HEK293 (cell line): ENCODE results near the gene C18orf32.

Experiments used
- CTCF ChIA-PET: fragments of 350-600 bp; formaldehyde crosslinking; extraction: SDS; loops from one replicate; lab custom pipeline; 2021; ENCODE audit warnings: antibody characterized with exemption; lab: Yijun Ruan, JAX
- POLR2A ChIA-PET: fragments of 300-600 bp; formaldehyde crosslinking; extraction: SDS; loops from one replicate; lab custom pipeline; 2020; ENCODE audit warnings: antibody characterized with exemption, inconsistent platforms; lab: Yijun Ruan, JAX
- H3K27ac ChIP-seq: fragments of 200-500 bp; sonication (Bioruptor generic); 2 replicates; pipeline ENCODE4 v1.5.1; 2014; ENCODE audit warnings: low read depth, low read length, control low read depth, inconsistent platforms; ENCODE audit errors: extremely low read depth
- H3K36me3 ChIP-seq, 2 experiments: fragments of 200-500 bp in 1 of 2; sonication (Bioruptor generic) in 1 of 2; 1 replicate in 1 of 2; 2 replicates in 1 of 2; pipeline ENCODE4 v1.5.1; 2014 to 2017; ENCODE audit warnings: inconsistent platforms in 2 of 2, low read length in 2 of 2; ENCODE audit not compliant: control insufficient read depth in 2 of 2, insufficient read depth in 1 of 2
- H3K4me1 ChIP-seq: fragments of 200-500 bp; sonication (Bioruptor generic); 2 replicates; pipeline ENCODE4 v1.5.1; 2014; ENCODE audit warnings: mild to moderate bottlenecking, low read length, inconsistent platforms; ENCODE audit not compliant: control insufficient read depth, insufficient read depth
- H3K4me3 ChIP-seq: 2 replicates; pipeline ENCODE4 v1.5.1; 2011; ENCODE audit warnings: low read depth, mild to moderate bottlenecking, control low read depth, low read length, moderate library complexity
- H3K9me3 ChIP-seq: fragments of 200-500 bp; sonication (Bioruptor generic); 2 replicates; pipeline ENCODE4 v1.5.1; 2014; ENCODE audit warnings: low read depth, low read length, inconsistent platforms; ENCODE audit not compliant: control insufficient read depth, insufficient read depth
- GFI1B ChIP-seq: fragments of 450-650 bp; formaldehyde crosslinking; IDR thresholded peaks from 2 replicates; pipeline ENCODE4 v1.5.1; 2016; ENCODE audit warnings: missing biosample characterization, missing genetic modification characterization
- INSM2 ChIP-seq: fragments of 450-650 bp; formaldehyde crosslinking; IDR thresholded peaks from 2 replicates; pipeline ENCODE4 v1.5.1; 2016; ENCODE audit warnings: missing biosample characterization, missing genetic modification characterization
- MYNN ChIP-seq: fragments of 450-650 bp; formaldehyde crosslinking; IDR thresholded peaks from 2 replicates; pipeline ENCODE4 v1.5.1; 2016; ENCODE audit warnings: missing biosample characterization, missing genetic modification characterization, borderline replicate concordance
- ZBTB10 ChIP-seq: fragments of 450-650 bp; formaldehyde crosslinking; IDR thresholded peaks from 2 replicates; pipeline ENCODE4 v1.5.1; 2016; ENCODE audit warnings: missing biosample characterization, missing genetic modification characterization
- ZBTB21 ChIP-seq: fragments of 450-650 bp; formaldehyde crosslinking; IDR thresholded peaks from 2 replicates; pipeline ENCODE4 v1.5.1; 2017; ENCODE audit warnings: missing biosample characterization, missing genetic modification characterization
- ZNF112 ChIP-seq: fragments of 450-650 bp; formaldehyde crosslinking; IDR thresholded peaks from 2 replicates; pipeline ENCODE4 v1.5.0; 2017; ENCODE audit warnings: missing biosample characterization, missing genetic modification characterization
- ZNF138 ChIP-seq: fragments of 450-650 bp; formaldehyde crosslinking; IDR thresholded peaks from 2 replicates; pipeline ENCODE4 v1.5.1; 2016; ENCODE audit warnings: missing biosample characterization, missing genetic modification characterization, borderline replicate concordance
- ZNF175 ChIP-seq: fragments of 450-650 bp; formaldehyde crosslinking; IDR thresholded peaks from 2 replicates; pipeline ENCODE4 v1.5.1; 2016; ENCODE audit warnings: missing biosample characterization, missing genetic modification characterization
- ZNF202 ChIP-seq: fragments of 450-650 bp; formaldehyde crosslinking; IDR thresholded peaks from 2 replicates; pipeline ENCODE4 v1.5.1; 2016; ENCODE audit warnings: missing biosample characterization, missing genetic modification characterization, borderline replicate concordance
- ZNF280C ChIP-seq: fragments of 450-650 bp; formaldehyde crosslinking; IDR thresholded peaks from 2 replicates; pipeline ENCODE4 v1.5.1; 2016; ENCODE audit warnings: missing biosample characterization, missing genetic modification characterization
- ZNF350 ChIP-seq: fragments of 450-650 bp; formaldehyde crosslinking; IDR thresholded peaks from 2 replicates; pipeline ENCODE4 v1.5.0; 2017; ENCODE audit warnings: missing biosample characterization, mild to moderate bottlenecking, missing genetic modification characterization
- ZNF362 ChIP-seq: fragments of 450-650 bp; formaldehyde crosslinking; IDR thresholded peaks from 2 replicates; pipeline ENCODE4 v1.5.1; 2016; ENCODE audit warnings: missing biosample characterization, missing genetic modification characterization
- ZNF521 ChIP-seq: fragments of 450-650 bp; formaldehyde crosslinking; IDR thresholded peaks from 2 replicates; pipeline ENCODE4 v1.5.1; 2017; ENCODE audit warnings: missing biosample characterization, mild to moderate bottlenecking, missing genetic modification characterization
- ZNF660 ChIP-seq: fragments of 450-650 bp; IDR thresholded peaks from 2 replicates; pipeline ENCODE4 v1.5.1; 2018; ENCODE audit warnings: missing biosample characterization, mild to moderate bottlenecking, missing genetic modification characterization
- ZNF692 ChIP-seq: fragments of 450-650 bp; formaldehyde crosslinking; IDR thresholded peaks from 2 replicates; pipeline ENCODE4 v1.5.1; 2016; ENCODE audit warnings: missing biosample characterization, missing genetic modification characterization
- ZNF707 ChIP-seq: fragments of 450-650 bp; formaldehyde crosslinking; IDR thresholded peaks from 2 replicates; pipeline ENCODE4 v1.5.1; 2016; ENCODE audit warnings: missing biosample characterization, missing genetic modification characterization
- ZNF747 ChIP-seq: fragments of 450-650 bp; formaldehyde crosslinking; IDR thresholded peaks from 2 replicates; pipeline ENCODE4 v1.5.1; 2016; ENCODE audit warnings: missing biosample characterization, missing genetic modification characterization
- ZNF791 ChIP-seq: fragments of 450-650 bp; formaldehyde crosslinking; IDR thresholded peaks from 2 replicates; pipeline ENCODE4 v1.5.1; 2016; ENCODE audit warnings: missing biosample characterization, missing genetic modification characterization
- ZSCAN23 ChIP-seq: fragments of 450-650 bp; formaldehyde crosslinking; IDR thresholded peaks from 2 replicates; pipeline ENCODE4 v1.5.1; 2016; ENCODE audit warnings: missing biosample characterization, missing genetic modification characterization

C18orf32 gene

GRCh38 chr18:49444581-49444980, 42.5 kb downstream of the C18orf32 start:
- no peaks in the 10 kb centered on the region for H3K9me3 ChIP-seq
- CTCF ChIA-PET, result interaction anchor here (0.7 to 0.8 kb wide), 2 partner anchors 9 to 14 kb away, joined by 3 to 4 read pairs; no protein-coding TSS in a partner anchor
- no peak overlapping the region for H3K4me3 ChIP-seq
- H3K27ac ChIP-seq, result no peak overlapping the region
- no peaks in the 10 kb centered on the region for H3K4me1 ChIP-seq
- POLR2A ChIA-PET, result no interaction called here
- TF ChIP-seq ZNF175 (tag by site-specific recombination) (no peak), ZSCAN23 (no peak), ZBTB21 (tag by site-specific recombination) (no peak), INSM2 (tag by site-specific recombination) (no peak), ZNF362 (tag by site-specific recombination) (no peak), ZNF202 (no peak), ZNF112 (no peak), ZNF350 (tag by site-specific recombination) (no peak), MYNN (tag by site-specific recombination) (no peak), ZBTB10 (tag by site-specific recombination) (no peak), ZNF747 (no peak), ZNF707 (no peak), ZNF692 (no peak), GFI1B (tag by site-specific recombination) (no peak), ZNF660 (tag by site-specific recombination) (no peak), ZNF138 (tag by site-specific recombination) (no peak), ZNF280C (tag by site-specific recombination) (no peak), ZNF521 (tag by site-specific recombination) (no peak), ZNF791 (tag by site-specific recombination) (no peak)
- H3K36me3 ChIP-seq, result peaks cover 0 to 3% of the 10 kb centered on the region in 2 experiments; a peak in 1 of 3 replicates
